NCI-H345 treated with DMSO at 0.1 percent for 48 hours (cell line): ENCODE results near the gene SCUBE2.
"Not testable (repeated sequence)": the region's sequence is repeated elsewhere in the genome, so short reads cannot be mapped to it uniquely, and the experiment has no call there.

Experiments used
- DNase-seq: peaks from one replicate; lab custom pipeline; 2025; ENCODE audit not compliant: unreplicated experiment; lab: John Stamatoyannopoulos, UW

SCUBE2 gene

GRCh38 chr11:9109858-9110731, 18.7 kb upstream of the SCUBE2 start:
- DNase-seq, result no peak

GRCh38 chr11:9104580-9104979, 13.2 kb upstream of the SCUBE2 start:
- no peak for DNase-seq

GRCh38 chr11:9103542-9104276, 12.3 kb upstream of the SCUBE2 start:
- no peak for DNase-seq

- no peak for DNase-seq
These were observed 8.2 kb upstream of the SCUBE2 start for GRCh38 chr11:9099617-9100016.

GRCh38 chr11:9098455-9098854, 7.1 kb upstream of the SCUBE2 start:
- DNase-seq, result not testable (repeated sequence)

- DNase-seq, result not testable (repeated sequence)
These were observed 6.0 kb upstream of the SCUBE2 start for GRCh38 chr11:9097186-9097943.

- DNase-seq, result no peak
These were observed 5.0 kb upstream of the SCUBE2 start for GRCh38 chr11:9096427-9096826.

GRCh38 chr11:9095421-9095820, 4.0 kb upstream of the SCUBE2 start:
- no peak for DNase-seq

- no peak for DNase-seq
These were observed 3.0 kb upstream of the SCUBE2 start for GRCh38 chr11:9094420-9094819.

- DNase-seq, result peak; percentile 62
These were observed 1.7 kb upstream of the SCUBE2 start for GRCh38 chr11:9092853-9093778.

- no peak for DNase-seq
These were observed 673 bp upstream of the SCUBE2 start for GRCh38 chr11:9092072-9092471.

- no peak for DNase-seq
These were observed 833 bp downstream of the SCUBE2 start for GRCh38 chr11:9090488-9091043.

- no peak for DNase-seq
These were observed 1.8 kb downstream of the SCUBE2 start for GRCh38 chr11:9089636-9090035.

GRCh38 chr11:9089061-9089460, 2.3 kb downstream of the SCUBE2 start:
- no peak for DNase-seq

GRCh38 chr11:9082575-9082974, 8.8 kb downstream of the SCUBE2 start:
- no peak for DNase-seq

GRCh38 chr11:9081153-9081552, 10.2 kb downstream of the SCUBE2 start:
- DNase-seq, result no peak

- no peak for DNase-seq
These were observed 13.0 kb downstream of the SCUBE2 start for GRCh38 chr11:9078113-9079086.

GRCh38 chr11:9077164-9077563, 14.2 kb downstream of the SCUBE2 start:
- no peak for DNase-seq

- no peak for DNase-seq
These were observed 14.7 kb downstream of the SCUBE2 start for GRCh38 chr11:9076661-9077060.
